ENCODE results near the gene TULP4.

- TF ChIP-seq CTCF (conservative IDR thresholded peaks at IDR 0.05 in 1 of 2, IDR thresholded peaks at IDR 0.05 in 1 of 2; ENCODE audit: extremely low read depth in 1 of 2, insufficient read depth in 1 of 2, low read depth in 1 of 2, low read length in 2 of 2) (no peak), EZH2 (IDR thresholded peaks at IDR 0.05; ENCODE audit: borderline replicate concordance, low read length) (no peak)
Measured at GRCh38 chr6:158316022-158316421, 3.8 kb downstream of the TULP4 start.
